Keratinocyte (primary cell): ENCODE measurements around the gene KRT25.

Source experiments
- EZH2 ChIP-seq: IDR thresholded peaks from one replicate; pipeline ENCODE4 v1.6.1; 2012; ENCODE audit warnings: inconsistent platforms, mild to moderate bottlenecking, low read length, moderate library complexity
- TF ChIP-seq, protein P1 (sequence below), 3 experiments: IDR thresholded peaks in 1 of 3; conservative IDR thresholded peaks in 1 of 3; optimal IDR thresholded peaks in 1 of 3; 2 replicates in 2 of 3; 3 replicates in 1 of 3; pipeline versions ENCODE3 to v1.5.1; 2011; ENCODE audit warnings: low read length in 3 of 3, mild to moderate bottlenecking in 3 of 3, moderate library complexity in 2 of 3, control low read depth in 1 of 3, inconsistent platforms in 1 of 3; ENCODE audit not compliant: insufficient read depth in 2 of 3; ENCODE audit errors: extremely low read depth in 1 of 3

DNA sequence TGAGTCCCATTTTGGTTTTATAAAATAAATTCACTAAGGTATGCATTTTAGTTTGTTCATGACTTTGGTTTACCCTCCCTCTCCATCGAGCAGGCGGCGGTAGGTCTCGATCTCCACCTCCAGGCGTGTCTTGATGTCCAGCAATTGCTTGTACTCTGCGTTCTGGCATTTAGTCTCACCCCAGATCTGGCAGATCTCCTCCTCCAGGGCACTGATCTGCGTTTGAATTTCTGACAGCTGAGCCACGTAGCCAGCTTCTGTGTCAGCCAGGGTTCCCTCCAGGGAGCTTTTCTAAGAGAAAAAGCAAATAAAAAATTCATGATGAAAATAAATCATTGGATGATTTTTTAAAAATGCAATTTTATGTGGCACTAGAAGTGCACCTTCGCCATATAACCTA lies 55.8 kb downstream of the KRT25 start:
- TF ChIP-seq, protein P1, sequence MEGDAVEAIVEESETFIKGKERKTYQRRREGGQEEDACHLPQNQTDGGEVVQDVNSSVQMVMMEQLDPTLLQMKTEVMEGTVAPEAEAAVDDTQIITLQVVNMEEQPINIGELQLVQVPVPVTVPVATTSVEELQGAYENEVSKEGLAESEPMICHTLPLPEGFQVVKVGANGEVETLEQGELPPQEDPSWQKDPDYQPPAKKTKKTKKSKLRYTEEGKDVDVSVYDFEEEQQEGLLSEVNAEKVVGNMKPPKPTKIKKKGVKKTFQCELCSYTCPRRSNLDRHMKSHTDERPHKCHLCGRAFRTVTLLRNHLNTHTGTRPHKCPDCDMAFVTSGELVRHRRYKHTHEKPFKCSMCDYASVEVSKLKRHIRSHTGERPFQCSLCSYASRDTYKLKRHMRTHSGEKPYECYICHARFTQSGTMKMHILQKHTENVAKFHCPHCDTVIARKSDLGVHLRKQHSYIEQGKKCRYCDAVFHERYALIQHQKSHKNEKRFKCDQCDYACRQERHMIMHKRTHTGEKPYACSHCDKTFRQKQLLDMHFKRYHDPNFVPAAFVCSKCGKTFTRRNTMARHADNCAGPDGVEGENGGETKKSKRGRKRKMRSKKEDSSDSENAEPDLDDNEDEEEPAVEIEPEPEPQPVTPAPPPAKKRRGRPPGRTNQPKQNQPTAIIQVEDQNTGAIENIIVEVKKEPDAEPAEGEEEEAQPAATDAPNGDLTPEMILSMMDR (optimal IDR thresholded peaks at IDR 0.05 in 1 of 3, IDR thresholded peaks at IDR 0.05 in 1 of 3, conservative IDR thresholded peaks at IDR 0.05 in 1 of 3; ENCODE audit: extremely low read depth in 1 of 3, insufficient read depth in 2 of 3, low read length in 3 of 3) = no peak
- no peak for TF ChIP-seq EZH2
